ENCODE measurements around the gene PADI4. TPM values are rescaled to one million over a fixed set of nuclear protein-coding genes. Genes with fewer than 3 reads are reported as not detected.

Gene PADI4
- total and polyA plus RNA-seq, 2 experiments from 2014 or later, result 0.45 to 0.52 TPM

DNA sequence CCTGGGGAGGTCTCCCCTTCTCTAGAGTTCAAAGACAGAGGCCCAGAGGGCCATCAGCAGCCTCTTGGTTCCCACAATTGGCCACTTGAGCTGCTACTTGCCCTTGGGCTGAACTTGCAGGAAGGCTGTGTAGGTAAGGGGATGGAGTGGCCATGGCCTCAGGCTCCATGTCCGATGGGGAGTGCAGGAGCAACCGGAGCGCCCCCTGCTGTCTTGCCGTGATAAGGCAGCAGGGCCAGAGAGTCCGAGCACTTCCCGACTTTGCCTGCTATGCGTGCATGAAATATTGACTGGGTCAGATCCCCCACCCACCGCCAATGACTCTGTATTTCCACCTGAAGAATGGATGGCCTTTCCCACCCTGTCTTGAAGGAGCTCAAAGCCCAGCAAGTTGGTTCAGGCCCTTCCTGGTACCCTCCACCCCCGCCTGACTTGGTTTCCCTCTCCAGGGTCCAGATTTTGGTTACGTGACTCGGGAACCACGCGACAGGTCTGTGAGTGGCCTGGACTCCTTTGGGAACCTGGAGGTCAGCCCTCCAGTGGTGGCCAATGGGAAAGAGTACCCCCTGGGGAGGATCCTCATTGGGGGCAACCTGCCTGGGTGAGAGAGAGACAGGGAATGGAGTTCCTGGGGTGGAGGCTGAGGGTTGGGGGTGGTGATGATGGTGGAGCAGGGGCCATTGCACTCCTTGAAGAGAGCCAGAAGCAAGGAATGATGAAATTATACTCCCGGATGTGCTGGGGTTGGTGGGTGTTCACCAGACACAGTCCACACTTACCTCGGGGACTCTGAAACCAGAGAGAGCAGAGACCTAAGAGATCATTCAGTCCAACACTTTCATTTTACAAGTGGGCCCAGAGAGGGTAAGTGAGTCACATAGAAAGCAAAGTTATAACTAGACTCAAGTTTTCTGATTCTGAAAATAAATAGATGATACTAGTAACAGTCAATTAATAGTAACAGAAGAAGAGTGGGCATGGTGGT lies 33.5 kb upstream of the PADI4 start:
- Histone ChIP-seq H3K9me2 (ENCODE audit: insufficient read depth) (no peaks in the 10 kb centered on the region), H3K27me3 (ENCODE audit: insufficient read depth) (no peaks in the 10 kb centered on the region), H3F3A (replicated peaks; ENCODE audit: low read depth) (no peaks in the 10 kb centered on the region), H2AFZ (no peak overlapping the region), H3K27ac (ENCODE audit: low read depth) (no peak overlapping the region), H3K4me1 (ENCODE audit: insufficient read depth) (no peaks in the 10 kb centered on the region), H3K4me2 (no peak overlapping the region), H3K79me2 (replicated peaks; ENCODE audit: insufficient read depth) (no peaks in the 10 kb centered on the region), H3K36me3 (ENCODE audit: insufficient read depth) (no peaks in the 10 kb centered on the region), H3K4me3 (no peak overlapping the region), H4K20me1 (replicated peaks; ENCODE audit: insufficient read depth) (no peaks in the 10 kb centered on the region; the same call in 1 of the 2 replicates)
- DNase-seq (ENCODE audit: low spot score), result peak; percentile 75
- no peak for TF ChIP-seq CREB1 (CRISPR knock-in tag; IDR thresholded peaks at IDR 0.05; ENCODE audit: low read depth)
- TF ChIP-seq, protein P1, sequence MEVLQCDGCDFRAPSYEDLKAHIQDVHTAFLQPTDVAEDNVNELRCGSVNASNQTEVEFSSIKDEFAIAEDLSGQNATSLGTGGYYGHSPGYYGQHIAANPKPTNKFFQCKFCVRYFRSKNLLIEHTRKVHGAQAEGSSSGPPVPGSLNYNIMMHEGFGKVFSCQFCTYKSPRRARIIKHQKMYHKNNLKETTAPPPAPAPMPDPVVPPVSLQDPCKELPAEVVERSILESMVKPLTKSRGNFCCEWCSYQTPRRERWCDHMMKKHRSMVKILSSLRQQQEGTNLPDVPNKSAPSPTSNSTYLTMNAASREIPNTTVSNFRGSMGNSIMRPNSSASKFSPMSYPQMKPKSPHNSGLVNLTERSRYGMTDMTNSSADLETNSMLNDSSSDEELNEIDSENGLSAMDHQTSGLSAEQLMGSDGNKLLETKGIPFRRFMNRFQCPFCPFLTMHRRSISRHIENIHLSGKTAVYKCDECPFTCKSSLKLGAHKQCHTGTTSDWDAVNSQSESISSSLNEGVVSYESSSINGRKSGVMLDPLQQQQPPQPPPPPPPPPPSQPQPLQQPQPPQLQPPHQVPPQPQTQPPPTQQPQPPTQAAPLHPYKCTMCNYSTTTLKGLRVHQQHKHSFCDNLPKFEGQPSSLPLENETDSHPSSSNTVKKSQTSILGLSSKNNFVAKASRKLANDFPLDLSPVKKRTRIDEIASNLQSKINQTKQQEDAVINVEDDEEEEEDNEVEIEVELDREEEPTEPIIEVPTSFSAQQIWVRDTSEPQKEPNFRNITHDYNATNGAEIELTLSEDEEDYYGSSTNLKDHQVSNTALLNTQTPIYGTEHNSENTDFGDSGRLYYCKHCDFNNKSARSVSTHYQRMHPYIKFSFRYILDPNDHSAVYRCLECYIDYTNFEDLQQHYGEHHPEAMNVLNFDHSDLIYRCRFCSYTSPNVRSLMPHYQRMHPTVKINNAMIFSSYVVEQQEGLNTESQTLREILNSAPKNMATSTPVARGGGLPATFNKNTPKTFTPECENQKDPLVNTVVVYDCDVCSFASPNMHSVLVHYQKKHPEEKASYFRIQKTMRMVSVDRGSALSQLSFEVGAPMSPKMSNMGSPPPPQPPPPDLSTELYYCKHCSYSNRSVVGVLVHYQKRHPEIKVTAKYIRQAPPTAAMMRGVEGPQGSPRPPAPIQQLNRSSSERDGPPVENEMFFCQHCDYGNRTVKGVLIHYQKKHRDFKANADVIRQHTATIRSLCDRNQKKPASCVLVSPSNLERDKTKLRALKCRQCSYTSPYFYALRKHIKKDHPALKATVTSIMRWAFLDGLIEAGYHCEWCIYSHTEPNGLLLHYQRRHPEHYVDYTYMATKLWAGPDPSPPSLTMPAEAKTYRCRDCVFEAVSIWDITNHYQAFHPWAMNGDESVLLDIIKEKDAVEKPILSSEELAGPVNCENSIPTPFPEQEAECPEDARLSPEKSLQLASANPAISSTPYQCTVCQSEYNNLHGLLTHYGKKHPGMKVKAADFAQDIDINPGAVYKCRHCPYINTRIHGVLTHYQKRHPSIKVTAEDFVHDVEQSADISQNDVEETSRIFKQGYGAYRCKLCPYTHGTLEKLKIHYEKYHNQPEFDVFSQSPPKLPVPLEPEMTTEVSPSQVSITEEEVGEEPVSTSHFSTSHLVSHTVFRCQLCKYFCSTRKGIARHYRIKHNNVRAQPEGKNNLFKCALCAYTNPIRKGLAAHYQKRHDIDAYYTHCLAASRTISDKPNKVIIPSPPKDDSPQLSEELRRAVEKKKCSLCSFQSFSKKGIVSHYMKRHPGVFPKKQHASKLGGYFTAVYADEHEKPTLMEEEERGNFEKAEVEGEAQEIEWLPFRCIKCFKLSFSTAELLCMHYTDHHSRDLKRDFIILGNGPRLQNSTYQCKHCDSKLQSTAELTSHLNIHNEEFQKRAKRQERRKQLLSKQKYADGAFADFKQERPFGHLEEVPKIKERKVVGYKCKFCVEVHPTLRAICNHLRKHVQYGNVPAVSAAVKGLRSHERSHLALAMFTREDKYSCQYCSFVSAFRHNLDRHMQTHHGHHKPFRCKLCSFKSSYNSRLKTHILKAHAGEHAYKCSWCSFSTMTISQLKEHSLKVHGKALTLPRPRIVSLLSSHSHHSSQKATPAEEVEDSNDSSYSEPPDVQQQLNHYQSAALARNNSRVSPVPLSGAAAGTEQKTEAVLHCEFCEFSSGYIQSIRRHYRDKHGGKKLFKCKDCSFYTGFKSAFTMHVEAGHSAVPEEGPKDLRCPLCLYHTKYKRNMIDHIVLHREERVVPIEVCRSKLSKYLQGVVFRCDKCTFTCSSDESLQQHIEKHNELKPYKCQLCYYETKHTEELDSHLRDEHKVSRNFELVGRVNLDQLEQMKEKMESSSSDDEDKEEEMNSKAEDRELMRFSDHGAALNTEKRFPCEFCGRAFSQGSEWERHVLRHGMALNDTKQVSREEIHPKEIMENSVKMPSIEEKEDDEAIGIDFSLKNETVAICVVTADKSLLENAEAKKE (CRISPR knock-in tag; IDR thresholded peaks at IDR 0.05), result no peak
- TF ChIP-seq EZH2phosphoT487 (IDR thresholded peaks at IDR 0.05; ENCODE audit: unreplicated experiment), result no peak
- TF ChIP-seq ZNF331 (CRISPR knock-in tag; IDR thresholded peaks at IDR 0.05; ENCODE audit: low read depth), result no peak
- TF ChIP-seq, protein P2, sequence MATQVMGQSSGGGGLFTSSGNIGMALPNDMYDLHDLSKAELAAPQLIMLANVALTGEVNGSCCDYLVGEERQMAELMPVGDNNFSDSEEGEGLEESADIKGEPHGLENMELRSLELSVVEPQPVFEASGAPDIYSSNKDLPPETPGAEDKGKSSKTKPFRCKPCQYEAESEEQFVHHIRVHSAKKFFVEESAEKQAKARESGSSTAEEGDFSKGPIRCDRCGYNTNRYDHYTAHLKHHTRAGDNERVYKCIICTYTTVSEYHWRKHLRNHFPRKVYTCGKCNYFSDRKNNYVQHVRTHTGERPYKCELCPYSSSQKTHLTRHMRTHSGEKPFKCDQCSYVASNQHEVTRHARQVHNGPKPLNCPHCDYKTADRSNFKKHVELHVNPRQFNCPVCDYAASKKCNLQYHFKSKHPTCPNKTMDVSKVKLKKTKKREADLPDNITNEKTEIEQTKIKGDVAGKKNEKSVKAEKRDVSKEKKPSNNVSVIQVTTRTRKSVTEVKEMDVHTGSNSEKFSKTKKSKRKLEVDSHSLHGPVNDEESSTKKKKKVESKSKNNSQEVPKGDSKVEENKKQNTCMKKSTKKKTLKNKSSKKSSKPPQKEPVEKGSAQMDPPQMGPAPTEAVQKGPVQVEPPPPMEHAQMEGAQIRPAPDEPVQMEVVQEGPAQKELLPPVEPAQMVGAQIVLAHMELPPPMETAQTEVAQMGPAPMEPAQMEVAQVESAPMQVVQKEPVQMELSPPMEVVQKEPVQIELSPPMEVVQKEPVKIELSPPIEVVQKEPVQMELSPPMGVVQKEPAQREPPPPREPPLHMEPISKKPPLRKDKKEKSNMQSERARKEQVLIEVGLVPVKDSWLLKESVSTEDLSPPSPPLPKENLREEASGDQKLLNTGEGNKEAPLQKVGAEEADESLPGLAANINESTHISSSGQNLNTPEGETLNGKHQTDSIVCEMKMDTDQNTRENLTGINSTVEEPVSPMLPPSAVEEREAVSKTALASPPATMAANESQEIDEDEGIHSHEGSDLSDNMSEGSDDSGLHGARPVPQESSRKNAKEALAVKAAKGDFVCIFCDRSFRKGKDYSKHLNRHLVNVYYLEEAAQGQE (IDR thresholded peaks at IDR 0.05; ENCODE audit: unreplicated experiment), result no peak
- TF ChIP-seq, protein P3, sequence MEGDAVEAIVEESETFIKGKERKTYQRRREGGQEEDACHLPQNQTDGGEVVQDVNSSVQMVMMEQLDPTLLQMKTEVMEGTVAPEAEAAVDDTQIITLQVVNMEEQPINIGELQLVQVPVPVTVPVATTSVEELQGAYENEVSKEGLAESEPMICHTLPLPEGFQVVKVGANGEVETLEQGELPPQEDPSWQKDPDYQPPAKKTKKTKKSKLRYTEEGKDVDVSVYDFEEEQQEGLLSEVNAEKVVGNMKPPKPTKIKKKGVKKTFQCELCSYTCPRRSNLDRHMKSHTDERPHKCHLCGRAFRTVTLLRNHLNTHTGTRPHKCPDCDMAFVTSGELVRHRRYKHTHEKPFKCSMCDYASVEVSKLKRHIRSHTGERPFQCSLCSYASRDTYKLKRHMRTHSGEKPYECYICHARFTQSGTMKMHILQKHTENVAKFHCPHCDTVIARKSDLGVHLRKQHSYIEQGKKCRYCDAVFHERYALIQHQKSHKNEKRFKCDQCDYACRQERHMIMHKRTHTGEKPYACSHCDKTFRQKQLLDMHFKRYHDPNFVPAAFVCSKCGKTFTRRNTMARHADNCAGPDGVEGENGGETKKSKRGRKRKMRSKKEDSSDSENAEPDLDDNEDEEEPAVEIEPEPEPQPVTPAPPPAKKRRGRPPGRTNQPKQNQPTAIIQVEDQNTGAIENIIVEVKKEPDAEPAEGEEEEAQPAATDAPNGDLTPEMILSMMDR (conservative IDR thresholded peaks at IDR 0.05; ENCODE audit: low read depth in 2 of 2), result peak; percentile 72 to 89
- H3K4me1 Mint-ChIP-seq, result no peaks in the 10 kb centered on the region
- H3K27me3 Mint-ChIP-seq (ENCODE audit: insufficient read depth, low read depth, poor library complexity), result peaks cover 4% of the 10 kb centered on the region
- no peak overlapping the region for H3K4me3 Mint-ChIP-seq
- no peaks in the 10 kb centered on the region for H3K36me3 Mint-ChIP-seq (ENCODE audit: low read depth)
- no peaks in the 10 kb centered on the region; the same call in 2 of the 3 replicates for H3K9me3 Mint-ChIP-seq
- ATAC-seq, result peak; percentile 83
- no peak overlapping the region for H3K27ac Mint-ChIP-seq

Measured in GM23338 (cell line).